Dermis blood vessel endothelial cell (primary cell): ENCODE results near the gene RCCD1. TPM values are rescaled to one million over a fixed set of nuclear protein-coding genes. Genes with fewer than 3 reads are reported as not detected.
"Not testable (repeated sequence)": the region's sequence is repeated elsewhere in the genome, so short reads cannot be mapped to it uniquely, and the experiment has no call there.

Source experiments
- DNase-seq: peaks from one replicate; pipeline ENCODE4 v3.0.0; 2010
- total RNA-seq: library from RNA; depleted of rRNA; stranded (reverse); fragments of >200 nt; gene quantifications from 2 replicates; pipeline ENCODE4 v1.2.3, GENCODE V29; 2014

The RCCD1 gene, protein sequence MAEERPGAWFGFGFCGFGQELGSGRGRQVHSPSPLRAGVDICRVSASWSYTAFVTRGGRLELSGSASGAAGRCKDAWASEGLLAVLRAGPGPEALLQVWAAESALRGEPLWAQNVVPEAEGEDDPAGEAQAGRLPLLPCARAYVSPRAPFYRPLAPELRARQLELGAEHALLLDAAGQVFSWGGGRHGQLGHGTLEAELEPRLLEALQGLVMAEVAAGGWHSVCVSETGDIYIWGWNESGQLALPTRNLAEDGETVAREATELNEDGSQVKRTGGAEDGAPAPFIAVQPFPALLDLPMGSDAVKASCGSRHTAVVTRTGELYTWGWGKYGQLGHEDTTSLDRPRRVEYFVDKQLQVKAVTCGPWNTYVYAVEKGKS
- 6.8 and 12.4 TPM in 2 replicates for total RNA-seq

DNA sequence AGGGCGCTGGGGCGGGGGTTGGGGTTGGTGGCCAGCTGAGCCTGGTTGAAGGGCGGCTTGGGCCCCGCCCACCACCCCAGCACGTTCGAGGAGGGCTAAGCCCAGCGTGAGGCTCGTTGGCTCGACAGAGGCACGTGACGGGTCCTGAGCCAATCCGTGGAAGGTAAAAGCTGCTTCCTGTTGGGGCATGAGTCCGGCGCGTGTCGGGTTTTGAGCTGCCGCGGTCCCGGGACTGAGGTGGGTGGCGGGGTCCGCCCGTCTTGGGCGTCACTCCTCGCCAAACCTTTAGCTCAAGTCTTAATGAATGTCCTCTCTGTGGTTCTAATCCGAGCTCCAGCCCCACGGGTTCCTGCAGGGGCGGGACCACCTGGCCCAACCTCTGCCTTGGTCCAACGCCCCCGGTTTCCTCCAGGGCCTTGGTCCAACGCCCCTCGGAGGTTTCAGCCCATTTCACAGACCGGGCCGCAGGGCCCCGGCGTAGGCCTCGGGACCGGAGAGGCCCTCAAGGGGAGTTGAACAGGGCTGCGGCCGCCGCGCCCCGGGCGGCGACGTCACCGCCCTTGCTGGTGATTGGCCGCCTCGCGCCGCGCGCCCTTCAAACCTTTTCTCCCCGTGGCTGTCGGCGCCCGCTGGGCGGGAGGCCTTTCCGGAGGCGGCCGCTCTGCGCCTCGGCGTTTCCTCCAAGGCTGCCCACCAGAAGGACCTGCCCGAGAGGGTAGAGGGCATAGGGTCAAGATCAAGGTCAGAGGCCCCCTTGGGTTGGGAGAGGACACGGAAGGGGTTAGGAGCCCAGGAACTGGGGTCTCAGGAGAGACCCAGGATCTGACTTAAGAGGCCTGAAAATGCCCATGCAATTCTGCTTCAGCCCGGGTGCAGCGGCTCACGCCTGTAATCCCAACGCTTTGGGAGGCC, at the start of gene RCCD1:
Gene RCCD1, plus strand, starts transcription at position 173 of the 912 bp plus-strand sequence. CDS start 1,851 bp downstream, outside the sequence.
- peak; percentile 96 for DNase-seq

DNA sequence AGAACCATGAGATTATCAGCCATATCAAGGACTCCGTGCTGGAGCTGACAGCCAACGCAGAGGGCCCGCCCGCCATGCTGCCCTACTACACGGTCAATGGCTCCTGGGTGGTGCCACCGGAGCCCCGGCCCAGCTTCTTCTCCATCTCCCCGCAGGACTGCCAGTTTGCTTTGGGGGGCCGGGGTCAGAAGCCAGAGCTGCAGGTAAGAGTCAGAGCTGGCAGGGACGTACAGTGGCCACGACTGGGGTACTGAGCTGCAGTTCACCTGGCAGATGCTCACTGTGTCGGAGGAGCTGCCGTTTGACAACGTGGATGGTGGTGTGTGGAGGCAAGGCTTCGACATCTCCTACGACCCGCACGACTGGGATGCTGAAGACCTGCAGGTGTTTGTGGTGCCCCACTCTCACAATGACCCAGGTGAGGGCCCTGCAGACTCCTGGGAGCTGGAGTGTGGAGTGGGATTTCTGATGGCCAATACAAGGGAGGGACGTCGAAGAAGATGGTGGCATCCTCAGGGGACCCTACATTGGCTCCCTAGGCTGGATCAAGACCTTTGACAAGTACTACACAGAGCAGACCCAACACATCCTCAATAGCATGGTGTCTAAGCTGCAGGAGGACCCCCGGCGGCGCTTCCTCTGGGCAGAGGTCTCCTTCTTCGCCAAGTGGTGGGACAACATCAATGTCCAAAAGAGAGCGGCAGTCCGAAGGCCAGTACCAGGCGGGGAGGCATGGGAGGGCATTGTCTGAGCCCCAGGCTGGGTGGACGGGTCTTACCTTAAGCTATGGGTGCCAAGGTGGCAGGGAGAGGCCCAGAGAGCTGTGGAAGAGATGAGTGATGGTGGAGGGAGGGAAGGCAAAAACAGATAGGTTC, 49.1 kb upstream of the RCCD1 start:
- no peak for DNase-seq

DNA sequence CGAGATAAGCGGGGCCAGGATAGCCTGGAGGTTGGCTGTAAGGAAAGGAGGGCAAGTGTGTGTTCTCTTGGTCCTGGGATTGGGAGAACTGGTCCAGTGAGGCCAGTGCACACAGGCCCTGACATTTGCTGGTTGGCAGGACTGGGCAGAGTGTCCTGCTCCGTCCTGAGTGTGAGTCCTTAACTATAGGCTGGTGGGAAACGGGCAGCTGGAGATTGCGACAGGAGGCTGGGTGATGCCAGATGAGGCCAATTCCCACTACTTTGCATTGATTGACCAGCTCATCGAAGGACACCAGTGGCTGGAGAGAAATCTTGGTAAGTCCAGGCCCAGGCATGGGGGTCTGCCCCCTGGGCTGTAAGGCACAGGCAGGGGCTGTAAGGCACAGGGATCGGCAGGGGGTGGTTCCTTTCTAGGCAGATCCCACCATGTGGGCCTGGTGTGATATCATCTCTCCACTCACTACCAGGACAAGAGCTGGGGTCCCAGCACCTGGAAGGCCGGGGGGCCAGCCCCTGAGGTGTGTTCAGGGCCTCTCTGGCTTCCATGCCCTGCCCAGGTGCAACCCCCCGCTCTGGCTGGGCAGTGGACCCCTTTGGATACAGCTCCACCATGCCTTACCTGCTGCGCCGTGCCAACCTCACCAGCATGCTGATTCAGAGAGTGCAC, 48.4 kb upstream of the RCCD1 start:
- no peak for DNase-seq

DNA sequence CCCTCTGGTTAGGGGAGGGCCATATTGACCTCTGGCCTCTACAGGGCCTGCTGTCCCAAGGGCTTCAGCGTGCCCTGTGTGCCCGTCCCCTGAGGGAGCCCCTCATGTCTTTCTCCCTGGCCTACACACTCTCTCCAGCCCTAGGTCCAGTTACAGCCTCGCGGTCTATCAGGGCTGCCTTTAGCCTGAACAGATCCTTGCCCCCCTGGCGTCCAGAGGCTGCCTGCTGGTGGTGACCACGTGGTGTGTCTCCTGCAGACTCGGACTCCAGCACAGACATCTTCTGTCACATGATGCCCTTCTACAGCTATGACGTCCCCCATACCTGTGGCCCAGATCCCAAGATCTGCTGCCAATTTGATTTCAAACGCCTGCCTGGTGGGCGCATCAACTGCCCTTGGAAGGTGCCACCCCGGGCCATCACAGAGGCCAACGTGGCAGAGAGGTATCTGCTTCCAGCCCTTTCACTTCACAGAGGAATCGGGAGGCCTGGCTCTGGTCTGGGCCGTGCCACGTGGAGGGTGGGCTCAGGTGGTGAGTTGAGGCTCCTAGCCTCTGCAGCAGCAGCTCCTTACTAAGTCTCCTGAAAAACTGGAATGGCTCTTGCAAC, 47.5 kb upstream of the RCCD1 start:
- DNase-seq = no peak

DNA sequence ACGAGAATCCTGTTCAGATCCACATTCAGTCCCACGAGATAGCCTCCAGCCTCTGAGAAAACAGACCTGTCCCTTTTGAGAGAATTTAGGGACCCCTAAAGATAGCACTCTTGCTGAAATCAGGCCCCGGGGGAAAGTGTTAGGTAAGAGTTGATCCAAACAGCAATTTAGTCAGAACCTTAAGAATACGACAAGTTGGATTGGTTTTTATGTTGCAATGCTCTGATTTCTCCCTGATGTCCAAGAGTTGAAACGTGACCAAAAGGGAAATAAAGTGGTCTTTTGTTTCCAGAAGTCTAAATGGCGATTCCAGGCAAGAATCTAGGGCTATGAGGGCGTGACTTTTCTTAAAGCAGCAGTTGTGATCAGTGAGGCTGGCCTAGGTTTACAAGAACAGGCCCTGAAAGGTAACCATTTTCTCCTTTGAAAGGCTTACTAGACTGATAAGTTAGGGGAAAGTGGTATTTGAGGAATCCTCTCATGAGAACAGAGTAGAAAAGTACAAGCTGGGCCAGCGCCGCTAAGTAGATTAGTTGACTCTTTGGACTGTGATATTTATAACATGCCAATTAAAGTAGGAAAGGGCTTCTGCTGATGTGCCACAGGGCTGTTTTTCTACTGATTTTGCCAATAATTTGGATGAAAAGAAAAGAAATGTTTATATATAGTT, 46.7 kb upstream of the RCCD1 start:
- no peak for DNase-seq

DNA sequence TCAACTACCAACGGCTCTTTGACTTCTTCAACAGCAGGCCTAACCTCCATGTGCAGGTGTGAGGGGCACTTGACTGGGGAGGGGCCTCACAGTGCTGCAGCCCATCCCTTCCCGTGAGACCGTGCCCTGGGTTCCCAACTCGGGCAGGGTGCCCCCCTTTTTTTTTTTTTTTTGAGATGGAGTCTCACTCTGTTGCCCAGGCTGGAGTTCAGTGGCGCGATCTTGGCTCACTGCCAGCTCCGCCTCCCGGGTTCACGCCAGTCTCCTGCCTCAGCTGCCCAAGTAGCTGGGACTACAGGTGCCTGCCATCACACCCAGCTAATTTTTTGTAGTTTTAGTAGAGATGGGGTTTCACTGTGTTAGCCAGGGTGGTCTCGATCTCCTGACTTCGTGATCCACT, 45.2 kb upstream of the RCCD1 start:
- DNase-seq = not testable (repeated sequence)

DNA sequence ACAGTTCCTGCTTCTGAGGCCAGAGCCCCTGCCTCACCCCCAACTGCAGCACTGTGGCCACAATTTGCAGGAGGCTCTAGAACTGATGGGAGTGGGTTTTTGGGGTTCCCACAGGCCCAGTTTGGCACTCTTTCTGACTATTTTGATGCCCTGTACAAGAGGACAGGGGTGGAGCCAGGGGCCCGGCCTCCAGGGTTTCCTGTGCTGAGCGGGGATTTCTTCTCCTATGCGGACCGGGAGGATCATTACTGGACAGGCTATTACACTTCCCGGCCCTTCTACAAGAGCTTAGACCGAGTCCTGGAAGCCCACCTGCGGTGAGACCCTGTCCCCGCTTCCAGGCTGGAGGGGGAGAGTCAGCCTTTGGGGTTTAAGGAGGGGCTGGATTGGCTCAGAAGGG, 44.7 kb upstream of the RCCD1 start:
- DNase-seq = no peak

DNA sequence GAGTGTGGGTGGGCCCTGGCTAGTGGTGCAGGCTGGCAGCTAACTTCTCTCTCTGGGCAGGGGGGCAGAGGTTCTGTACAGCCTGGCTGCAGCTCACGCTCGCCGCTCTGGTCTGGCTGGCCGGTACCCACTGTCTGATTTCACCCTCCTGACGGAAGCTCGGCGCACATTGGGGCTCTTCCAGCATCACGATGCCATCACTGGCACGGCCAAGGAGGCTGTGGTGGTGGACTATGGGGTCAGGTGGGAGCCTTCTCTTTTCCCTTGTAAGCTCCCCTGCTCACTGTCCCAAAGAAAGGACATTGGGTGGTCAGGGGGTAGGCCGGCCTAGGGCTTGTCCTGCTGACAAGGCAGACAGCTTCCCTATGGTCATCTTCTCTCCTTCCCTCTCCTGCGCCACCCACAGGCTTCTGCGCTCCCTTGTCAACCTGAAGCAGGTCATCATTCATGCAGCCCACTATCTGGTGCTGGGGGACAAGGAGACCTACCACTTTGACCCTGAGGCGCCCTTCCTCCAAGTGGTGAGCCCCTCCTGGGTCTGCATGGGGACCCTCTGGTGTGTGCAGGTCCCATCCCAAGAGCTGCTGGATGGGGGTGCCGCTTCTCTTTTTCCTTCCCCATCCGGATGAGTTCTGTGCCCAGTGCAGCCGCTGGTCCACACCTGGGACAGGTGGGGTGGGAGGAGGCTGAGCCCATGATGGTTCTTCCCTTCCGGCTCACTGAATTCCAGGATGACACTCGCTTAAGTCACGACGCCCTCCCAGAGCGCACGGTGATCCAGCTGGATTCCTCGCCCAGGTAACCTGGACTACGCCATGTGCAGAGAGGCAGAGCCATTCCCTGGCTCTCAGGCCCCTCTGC, 44.0 kb upstream of the RCCD1 start:
- DNase-seq = no peak

DNA sequence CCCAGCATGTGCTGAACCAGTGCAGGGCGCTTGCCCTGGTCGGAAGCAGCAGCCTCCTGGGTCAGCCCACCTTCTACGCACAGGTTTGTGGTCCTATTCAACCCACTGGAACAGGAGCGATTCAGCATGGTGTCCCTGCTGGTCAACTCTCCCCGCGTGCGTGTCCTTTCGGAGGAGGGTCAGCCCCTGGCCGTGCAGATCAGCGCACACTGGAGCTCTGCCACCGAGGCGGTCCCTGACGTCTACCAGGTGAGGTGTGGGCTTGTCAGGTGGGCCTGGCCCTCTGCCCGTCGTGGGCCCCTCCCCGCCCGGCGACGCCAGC, 43.4 kb upstream of the RCCD1 start:
- no peak for DNase-seq

DNA sequence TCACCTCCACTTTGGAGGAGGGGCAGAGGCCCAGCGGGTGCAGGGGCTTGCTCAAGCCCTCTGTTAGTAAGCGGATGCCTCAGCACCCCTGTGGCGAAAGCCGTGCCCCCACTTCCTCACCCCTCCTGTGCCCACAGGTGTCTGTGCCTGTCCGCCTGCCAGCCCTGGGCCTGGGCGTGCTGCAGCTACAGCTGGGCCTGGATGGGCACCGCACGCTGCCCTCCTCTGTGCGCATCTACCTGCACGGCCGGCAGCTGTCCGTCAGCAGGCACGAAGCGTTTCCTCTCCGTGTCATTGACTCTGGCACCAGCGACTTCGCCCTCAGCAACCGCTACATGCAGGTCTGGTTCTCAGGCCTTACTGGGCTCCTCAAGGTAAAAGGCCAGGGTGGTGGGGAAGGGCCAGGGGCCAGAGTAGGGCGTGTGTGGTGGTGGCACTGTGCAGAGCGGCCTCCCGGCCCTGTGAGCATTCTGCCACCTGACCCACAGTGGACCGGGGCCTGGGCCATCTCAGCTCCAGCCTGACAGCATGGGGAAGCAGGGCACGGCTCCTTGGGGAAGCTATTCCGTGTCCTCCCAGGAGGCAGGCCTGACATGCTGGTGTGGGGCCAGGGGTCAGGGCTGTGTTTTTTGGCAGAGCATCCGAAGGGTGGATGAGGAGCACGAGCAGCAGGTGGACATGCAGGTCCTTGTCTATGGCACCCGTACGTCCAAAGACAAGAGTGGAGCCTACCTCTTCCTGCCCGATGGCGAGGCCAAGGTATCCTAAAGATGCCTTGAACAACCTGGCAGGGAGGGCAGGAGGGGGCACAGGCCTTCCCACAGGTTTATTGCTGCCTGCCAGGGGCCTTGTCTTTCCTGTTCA, 42.5 kb upstream of the RCCD1 start:
- DNase-seq = no peak

DNA sequence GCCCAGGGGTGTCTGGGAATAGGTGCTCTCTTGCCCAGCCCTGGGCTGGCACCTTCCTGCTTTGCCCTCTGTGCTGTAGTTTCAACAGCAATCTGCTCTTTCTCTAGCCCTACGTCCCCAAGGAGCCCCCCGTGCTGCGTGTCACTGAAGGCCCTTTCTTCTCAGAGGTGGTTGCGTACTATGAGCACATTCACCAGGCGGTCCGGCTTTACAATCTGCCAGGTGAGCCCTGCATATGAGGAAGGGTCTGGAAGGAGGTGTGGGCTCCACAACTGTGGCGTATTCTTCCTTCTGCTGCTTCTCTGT, 42.0 kb upstream of the RCCD1 start:
- DNase-seq = no peak

DNA sequence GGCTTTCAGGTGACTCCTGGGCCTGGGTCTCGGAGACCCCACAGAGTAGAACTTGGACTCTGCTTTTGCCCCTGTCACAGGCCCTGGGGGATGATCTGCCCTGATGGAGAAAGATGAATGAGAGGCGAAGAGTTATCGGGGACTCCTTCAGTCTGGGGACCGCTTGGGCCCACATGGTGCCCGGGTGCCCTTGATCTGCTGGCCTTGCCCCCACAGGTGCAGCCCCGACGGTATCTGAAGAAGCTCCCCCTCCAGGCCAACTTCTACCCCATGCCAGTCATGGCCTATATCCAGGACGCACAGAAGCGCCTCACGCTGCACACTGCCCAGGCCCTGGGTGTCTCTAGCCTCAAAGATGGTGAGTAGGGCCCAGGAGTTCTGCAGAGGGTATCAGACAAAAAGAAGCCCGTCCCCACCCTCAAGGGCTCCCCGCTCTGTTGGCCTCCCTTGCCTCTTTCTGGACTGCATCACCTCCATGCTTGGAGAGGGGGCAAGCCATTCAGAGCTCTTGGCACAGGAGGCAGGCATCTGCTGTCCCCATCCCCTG, 41.2 kb upstream of the RCCD1 start:
- DNase-seq = no peak

DNA sequence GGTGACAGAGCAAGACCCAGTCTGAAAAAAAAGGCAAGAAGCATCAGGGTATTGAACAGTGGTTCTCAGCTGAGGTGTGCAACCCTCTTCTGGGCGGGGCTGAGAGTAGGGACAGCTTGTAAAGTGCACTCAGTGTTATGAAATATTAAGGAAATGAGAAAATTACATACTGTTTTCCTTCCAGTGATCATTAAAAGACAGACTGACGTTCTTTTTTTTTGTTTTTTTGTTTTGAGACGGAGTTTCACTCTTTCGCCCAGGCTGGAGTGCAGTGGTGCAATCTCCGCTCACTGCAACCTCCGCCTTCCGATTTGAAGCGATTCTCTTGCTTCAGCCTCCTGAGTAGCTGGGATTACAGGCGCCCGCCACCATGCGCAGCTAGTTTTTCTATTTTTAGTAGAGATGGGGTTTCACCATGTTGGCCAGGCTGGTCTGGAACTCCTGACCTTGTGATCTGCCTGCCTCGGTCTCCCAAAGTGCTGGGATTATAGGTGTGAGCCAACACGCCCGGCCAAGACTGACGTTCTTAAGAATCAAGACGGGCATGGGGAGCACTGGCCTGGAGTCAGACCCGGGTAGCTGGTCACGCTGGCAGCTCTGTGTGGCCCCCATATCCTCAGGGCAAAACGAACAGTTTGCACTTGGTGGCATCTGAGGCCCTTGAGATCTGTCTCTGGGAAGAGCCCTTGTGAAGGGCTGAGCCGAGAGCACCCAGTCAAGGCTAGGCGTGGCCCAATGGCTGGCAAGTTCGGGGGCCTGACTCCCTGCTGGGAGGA, 40.2 kb upstream of the RCCD1 start:
- no peak for DNase-seq

DNA sequence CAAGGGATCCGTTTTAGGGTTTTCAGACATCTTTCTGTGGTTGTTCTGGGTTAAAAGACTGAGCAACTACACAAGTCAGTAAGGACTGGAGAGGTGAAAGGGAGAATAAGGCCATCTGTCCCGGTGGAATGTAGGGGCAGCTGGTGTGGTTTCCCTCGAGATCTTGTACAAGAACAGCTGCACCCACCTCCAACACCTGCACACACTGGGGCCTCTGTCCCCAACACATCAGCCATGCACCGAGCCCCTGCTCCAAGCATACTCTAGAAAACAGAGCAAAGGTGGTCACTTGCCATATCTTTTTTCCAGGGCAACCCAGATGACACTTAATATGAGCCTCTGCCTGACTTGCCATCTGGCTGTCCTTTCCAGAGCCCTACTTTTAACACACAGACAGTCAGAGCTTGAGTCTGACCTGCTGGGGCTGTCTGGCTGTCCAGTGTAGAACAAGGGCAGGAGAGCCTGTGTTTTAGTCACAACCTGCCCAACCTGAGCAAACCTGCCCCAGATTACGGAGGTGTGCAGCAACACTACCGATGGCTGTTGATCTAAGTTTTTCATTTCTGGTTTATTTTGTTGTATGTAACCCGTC, 39.4 kb upstream of the RCCD1 start:
- no peak for DNase-seq

DNA sequence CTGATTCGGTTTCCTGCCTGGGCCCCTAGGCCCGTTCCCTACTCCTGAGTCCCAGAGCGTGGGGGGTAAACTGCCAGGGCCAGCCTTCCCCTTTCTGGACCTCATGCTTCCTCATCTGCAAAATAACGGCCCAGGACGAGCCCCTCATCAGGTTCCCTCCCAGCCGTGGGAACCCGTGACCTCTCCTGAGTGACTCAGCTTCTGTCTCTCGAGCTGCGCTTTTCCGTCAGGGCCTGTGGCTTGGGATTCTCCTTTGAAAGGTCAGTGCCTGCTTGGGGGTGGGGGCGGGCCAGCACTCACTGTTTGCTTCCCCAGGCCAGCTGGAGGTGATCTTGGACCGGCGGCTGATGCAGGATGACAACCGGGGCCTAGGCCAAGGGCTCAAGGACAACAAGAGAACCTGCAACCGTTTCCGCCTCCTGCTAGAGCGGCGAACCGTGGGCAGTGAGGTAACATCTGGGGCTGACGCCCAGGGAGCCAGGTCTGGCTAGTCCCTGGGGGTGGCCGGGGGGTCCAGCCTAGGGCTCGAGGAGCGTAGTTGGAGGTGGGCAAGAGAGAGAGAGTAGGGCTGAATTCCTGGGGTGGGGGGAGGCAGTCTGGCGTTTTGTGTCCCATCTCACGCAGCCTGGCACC, 38.8 kb upstream of the RCCD1 start:
- peak; percentile 10 for DNase-seq

DNA sequence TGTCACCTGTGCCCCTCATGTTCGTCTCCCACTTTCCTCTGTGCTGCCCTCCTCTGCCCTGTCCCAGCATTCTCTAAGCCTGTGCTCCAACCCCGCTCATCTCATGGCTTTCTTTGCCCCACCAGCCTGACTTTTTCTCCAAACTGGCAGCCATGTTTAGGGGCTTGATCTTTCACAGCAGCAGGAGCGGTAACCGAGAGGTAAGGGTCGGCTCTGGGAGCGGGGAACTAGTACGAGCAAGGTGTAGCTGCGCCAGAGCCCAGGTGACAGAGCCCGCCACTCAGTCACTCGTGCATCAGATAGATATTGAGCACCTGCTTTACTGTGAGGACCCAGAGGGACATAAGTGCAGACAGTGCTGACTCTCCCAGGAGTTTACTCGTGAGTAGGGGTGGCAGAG, 38.2 kb upstream of the RCCD1 start:
- no peak for DNase-seq

DNA sequence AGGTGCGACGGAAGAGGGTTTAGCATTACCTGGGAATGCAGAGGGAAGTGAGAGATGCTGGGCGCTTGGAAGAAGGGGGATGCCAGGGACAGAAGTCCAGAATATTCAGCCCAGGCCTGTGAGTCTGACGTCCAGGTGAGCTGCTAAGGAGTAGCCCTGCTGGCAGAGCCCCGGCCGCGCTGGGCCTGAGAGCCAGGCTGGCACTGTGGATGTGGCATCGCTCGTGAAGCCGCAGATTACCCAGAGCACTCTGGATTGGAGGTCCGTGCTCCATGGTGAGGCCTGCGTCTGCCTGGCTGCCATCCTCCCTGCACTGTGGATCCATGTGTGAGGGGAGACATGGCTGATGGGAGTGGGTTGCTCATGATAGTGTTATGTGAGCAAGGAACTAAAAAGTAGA, 37.1 kb upstream of the RCCD1 start:
- no peak for DNase-seq
